HG03521 (cell line): ENCODE data around the gene FGF9.

Experiments used
- ATAC-seq: cut with Tn5 transposase; IDR thresholded peaks from one replicate; pipeline ENCODE4 v1.9.1; 2021; ENCODE audit warnings: mild to moderate bottlenecking, moderate library complexity; ENCODE audit not compliant: unreplicated experiment

Gene FGF9

DNA sequence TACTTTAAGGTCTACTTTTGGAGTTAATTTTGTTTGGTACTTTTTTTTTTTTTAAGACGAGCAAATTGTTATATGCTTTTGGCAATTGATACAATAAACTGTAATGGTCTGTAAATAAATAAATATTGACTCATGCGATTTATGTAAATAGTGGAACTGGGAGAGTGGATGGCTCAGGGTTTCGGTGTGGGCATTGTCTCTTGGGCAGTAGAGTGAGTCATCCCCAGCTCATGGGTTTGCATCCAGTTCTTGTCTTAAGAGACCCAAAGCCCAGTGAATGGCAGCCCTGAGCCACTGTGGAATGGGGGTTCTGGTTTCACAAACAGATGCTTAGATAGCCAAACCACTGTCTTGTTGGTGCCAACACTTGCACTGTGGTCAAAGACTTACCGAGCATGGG, 33.0 kb downstream of the FGF9 start:
- no peak for ATAC-seq

- ATAC-seq: no peak
Observed at GRCh38 chr13:21707586-21707985, 36.7 kb downstream of the FGF9 start.

DNA sequence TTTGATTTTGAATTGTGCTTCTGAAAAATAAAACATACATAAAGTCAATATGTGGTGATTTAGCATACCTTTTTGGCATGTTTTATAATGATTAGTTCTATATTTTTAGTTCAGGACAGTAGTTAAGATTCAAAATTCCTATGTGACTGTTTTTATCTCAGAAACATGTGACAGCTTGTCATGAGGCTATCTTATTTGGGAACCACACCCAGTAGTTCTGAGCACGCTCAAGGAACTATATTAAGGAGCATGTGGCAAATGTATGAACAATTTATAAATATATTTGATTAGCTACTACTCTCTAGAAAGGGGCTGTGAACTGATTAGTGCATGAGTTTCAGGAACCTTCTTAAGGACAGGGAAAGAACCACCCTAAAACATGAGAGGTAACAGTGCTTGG, 38.8 kb downstream of the FGF9 start:
- no peak for ATAC-seq

GRCh38 chr13:21710163-21710562, 39.3 kb downstream of the FGF9 start:
- no peak for ATAC-seq

DNA sequence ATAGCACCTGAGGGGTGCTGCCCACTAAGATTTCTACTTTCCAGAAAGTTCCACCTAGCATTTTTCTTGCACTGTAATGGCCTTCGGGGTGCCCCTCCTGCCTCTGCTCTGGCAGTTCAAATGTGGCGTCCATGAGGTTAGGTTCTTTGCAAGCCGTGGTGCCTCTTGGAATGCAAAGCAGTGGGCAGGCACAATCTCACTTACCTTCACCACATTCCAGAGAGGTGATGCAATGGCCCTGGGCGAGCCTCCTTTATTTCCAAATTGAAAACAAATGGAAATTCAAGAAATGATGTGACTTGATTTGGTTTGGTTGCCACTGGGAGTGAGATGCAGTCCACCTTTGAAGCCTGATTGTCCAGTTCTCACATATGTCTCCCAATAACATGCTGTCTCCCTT, 46.9 kb downstream of the FGF9 start:
- ATAC-seq: no peak

DNA sequence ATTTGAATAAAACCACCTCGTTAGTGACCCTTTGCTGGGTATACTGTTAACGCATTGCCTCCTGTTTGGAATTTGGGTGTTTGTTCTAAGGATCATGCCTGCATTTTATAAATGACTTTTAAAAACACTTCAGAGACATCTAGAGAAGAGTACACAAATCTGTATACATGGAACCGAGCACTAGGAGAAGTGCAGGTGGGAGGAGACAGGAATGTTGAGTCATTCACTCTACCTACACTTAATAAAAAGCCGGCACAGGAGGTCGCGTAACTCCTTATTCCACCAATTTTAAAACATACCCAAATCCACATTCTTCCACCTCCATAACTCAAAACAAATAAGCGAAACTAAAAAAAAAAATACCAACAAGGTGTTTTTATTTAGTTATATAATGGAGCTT, 48.6 kb downstream of the FGF9 start:
- no peak for ATAC-seq

GRCh38 chr13:21723807-21724505, 53.1 kb downstream of the FGF9 start:
- no peak for ATAC-seq

DNA sequence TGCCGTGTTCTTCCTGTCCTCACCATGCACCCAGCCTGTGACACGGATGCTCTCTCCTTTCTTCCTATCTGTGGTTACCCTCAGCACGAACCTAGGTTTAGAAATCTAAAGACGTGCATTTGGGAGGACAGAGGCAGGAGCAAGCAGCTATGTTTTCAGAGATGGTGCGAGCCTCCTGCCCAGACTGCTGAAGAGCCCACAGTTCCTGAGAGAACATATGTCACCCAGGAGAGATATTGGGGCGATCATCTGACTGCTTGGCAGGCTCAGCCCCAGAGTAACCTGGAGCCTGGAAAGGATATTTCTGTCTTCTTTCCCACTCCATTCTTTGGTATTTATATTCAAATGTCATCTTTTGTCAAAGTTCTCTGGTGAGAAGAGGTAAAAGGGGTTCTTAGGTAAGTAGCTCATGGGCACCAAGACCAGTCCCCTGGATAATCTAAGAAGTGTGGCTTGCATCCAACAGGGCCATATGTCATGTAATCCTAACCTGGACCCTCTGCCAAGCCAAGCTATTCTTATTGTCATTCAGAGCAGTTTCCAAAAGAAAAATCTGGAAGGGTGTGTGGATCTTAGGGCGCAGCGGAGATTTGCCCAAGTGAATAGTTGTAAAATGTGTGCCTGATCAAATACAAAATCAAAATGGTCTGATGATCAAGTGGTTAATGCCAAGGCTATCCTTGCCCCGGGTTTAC, 59.5 kb downstream of the FGF9 start:
- no peak for ATAC-seq

GRCh38 chr13:21733475-21734263, 62.8 kb downstream of the FGF9 start:
- no peak for ATAC-seq

GRCh38 chr13:21734961-21735360, 64.1 kb downstream of the FGF9 start:
- no peak for ATAC-seq

DNA sequence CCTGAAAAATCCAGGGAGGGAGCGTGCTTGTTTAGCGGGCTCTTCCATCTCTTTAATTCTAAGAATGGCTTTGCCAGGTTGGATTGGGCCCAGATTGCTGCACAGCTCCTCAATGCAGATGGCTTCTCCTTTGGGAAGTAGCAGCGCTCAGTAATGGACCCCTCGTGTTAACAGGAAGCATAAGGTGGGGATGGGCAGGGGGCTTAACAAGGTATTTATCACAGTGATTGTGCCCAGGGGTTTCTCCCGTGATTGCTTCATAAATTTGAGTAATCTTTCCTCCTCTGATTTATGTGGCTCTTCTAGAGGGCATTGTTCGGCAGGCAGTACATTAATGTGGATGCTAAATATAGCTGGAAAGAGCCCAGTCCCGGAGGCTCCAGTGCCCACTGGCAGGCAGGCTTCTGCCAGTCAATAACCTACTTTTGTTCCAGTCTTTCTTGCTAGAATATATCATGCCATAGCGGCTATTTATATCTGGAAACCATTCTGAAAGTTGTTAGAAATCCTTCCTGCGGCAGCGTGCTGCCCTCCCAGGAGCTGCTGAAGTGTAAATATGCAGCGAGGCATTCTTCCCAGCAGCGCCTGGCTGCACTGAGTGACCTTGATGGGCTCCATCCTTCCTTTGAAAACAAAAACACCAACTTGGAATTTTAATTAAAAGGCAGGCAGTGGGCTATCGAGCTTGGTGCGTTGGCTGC, 65.0 kb downstream of the FGF9 start:
- no peak for ATAC-seq

DNA sequence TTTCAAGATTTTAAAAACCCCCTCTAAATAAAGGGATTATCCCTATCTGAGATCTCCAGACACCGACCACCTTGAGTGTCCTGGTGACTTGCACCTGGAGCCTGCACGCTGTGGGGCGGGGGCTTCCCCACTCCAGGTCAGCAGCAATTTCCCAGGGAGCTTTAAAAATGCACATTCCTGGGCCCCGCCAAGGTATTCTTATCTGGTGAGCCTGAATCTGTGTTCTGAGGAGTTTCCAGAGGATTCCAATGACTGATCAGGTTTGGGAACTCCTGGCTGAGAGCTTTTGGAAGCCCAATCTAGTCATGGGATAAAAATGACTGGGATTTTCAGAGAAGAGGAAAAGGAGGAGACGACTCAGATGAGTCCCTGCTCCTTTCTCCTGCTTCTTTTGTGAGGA, 66.1 kb downstream of the FGF9 start:
- no peak for ATAC-seq

DNA sequence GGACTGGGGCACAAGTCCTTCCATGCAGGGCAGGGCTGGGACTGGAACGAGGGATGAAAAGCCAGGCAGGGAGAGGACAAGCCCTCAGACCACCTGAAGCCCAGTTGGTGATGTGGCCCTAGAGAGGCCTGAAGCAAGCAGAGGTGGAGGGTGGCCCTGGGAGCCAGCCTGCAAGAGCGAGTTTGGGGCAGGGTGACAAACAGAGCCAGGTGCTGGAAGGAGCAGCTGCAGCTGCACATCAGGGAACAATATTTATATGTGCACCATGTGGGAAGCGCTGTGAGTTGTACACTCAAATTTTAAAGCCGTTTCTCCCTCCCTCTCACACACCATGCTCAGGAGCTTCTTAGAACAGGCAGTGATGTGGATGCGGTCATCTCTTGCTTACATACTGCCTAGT, 67.8 kb downstream of the FGF9 start:
- ATAC-seq: no peak

GRCh38 chr13:21739771-21740170, 68.9 kb downstream of the FGF9 start:
- no peak for ATAC-seq

- ATAC-seq: no peak
Observed at GRCh38 chr13:21741396-21741979, 70.6 kb downstream of the FGF9 start.

- no peak for ATAC-seq
Observed at GRCh38 chr13:21742096-21742495, 71.2 kb downstream of the FGF9 start.

DNA sequence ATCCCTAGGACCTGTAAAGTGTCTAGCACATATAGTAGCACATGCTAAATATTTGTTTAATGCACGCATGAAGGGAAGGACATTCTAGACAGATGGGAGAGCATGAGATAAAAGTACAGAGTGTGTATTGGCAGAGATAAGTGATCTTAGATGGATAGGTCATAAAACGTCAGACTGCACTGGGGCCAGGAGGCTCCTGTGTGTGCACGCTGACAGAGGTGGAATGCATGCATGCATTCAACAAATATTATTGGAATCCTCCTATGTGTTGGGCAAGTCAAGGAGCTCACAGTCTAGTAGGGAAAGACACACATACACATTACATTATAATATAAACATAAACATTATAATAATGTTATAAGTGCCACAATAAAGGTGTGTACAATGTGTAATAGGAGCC, 73.3 kb downstream of the FGF9 start:
- ATAC-seq: no peak

GRCh38 chr13:21745307-21745706, 74.4 kb downstream of the FGF9 start:
- ATAC-seq: no peak

GRCh38 chr13:21747456-21747855, 76.6 kb downstream of the FGF9 start:
- no peak for ATAC-seq

- ATAC-seq: no peak
Observed at GRCh38 chr13:21748166-21748565, 77.3 kb downstream of the FGF9 start.

- no peak for ATAC-seq
Observed at GRCh38 chr13:21749410-21749809, 78.5 kb downstream of the FGF9 start.
